HepG2 (cell line): ENCODE results near the gene DUS2. TPM values are rescaled to one million over a fixed set of nuclear protein-coding genes. Genes with fewer than 3 reads are reported as not detected.

ENCODE experiments used
- ATAC-seq: fragments of 200-7000 bp; cut with Tn5 transposase; 3 replicates; pipeline ENCODE4 v1.9.1; 2020; ENCODE audit warnings: mild to moderate bottlenecking, moderate library complexity
- BruUV-seq: library from RNA; stranded (reverse); fragments of 400-500 nt; replicated peaks from 2 replicates; lab custom pipeline; 2021; lab: Mats Ljungman, UMichigan
- CTCF ChIA-PET: fragments of 300-600 bp; formaldehyde crosslinking; extraction: SDS; loops from one replicate; lab custom pipeline; 2021; ENCODE audit warnings: low total read pairs, inconsistent platforms, low intra/inter-chr PET ratio; lab: Yijun Ruan, JAX
- POLR2A ChIA-PET: fragments of 350-600 bp; sonication (Branson Sonifier 250); formaldehyde crosslinking; loops from one replicate; lab custom pipeline; 2020; ENCODE audit warnings: antibody characterized with exemption, inconsistent platforms; lab: Yijun Ruan, JAX
- DNase-seq: peaks from one replicate; pipeline ENCODE4 v3.0.0-alpha.2; 2015; ENCODE audit warnings: low spot score
- FAIRE-seq: peaks from 3 replicates; lab custom pipeline; 2011; peaks lifted over from hg19 to GRCh38; lab: Jason Lieb, UNC
- H2AFZ ChIP-seq: one replicate; pipeline ENCODE4 v1.6.1; 2011; ENCODE audit warnings: low read length, inconsistent platforms
- H3K27ac ChIP-seq: fragments of 300-600 bp; 3 replicates; pipeline ENCODE4 v1.8.0; 2011; ENCODE audit warnings: mixed run types, mild to moderate bottlenecking, mixed read lengths, low read length, inconsistent platforms; ENCODE audit not compliant: insufficient read depth; ENCODE audit errors: extremely low read length
- H3K27me3 ChIP-seq, 2 experiments: fragments of 200-600 bp in 1 of 2; 2 replicates in 1 of 2; 3 replicates in 1 of 2; pipeline versions ENCODE4 v1.6.0 to v1.8.0; 2011; ENCODE audit warnings: low read length in 2 of 2, mild to moderate bottlenecking in 2 of 2, moderate library complexity in 2 of 2, inconsistent platforms in 1 of 2; ENCODE audit not compliant: insufficient read depth in 2 of 2, control insufficient read depth in 1 of 2
- H3K36me3 ChIP-seq, 2 experiments: fragments of 200-600 bp in 1 of 2; replicated peaks in 1 of 2; 2 replicates in 1 of 2; 3 replicates in 1 of 2; pipeline versions ENCODE4 v1.5.1 to v1.8.0; 2011; ENCODE audit warnings: low read length in 2 of 2, inconsistent platforms in 1 of 2; ENCODE audit not compliant: insufficient read depth in 2 of 2, control insufficient read depth in 1 of 2
- H3K4me1 ChIP-seq: 2 replicates; pipeline ENCODE4 v1.5.1; 2012; ENCODE audit warnings: low read length, inconsistent platforms; ENCODE audit not compliant: insufficient read depth
- H3K4me2 ChIP-seq: 2 replicates; pipeline ENCODE4 v1.6.0; 2011; ENCODE audit warnings: low read depth, low read length, inconsistent platforms
- H3K4me3 ChIP-seq, 3 experiments: fragments of 200-600 bp in 1 of 3; sonication (generic), shearing (Covaris generic) in 1 of 3; replicated peaks in 1 of 3; 2 replicates each; pipeline ENCODE4 v1.5.1; 2011 to 2016; ENCODE audit warnings: low read length in 3 of 3, inconsistent platforms in 2 of 3, low read depth in 2 of 3, mild to moderate bottlenecking in 2 of 3, control low read depth in 1 of 3, mixed read lengths in 1 of 3; ENCODE audit not compliant: insufficient read depth in 1 of 3
- H3K79me2 ChIP-seq: one replicate; pipeline ENCODE4 v1.6.1; 2011; ENCODE audit warnings: low read length, inconsistent platforms; ENCODE audit not compliant: insufficient read depth
- H3K9ac ChIP-seq: 2 replicates; pipeline ENCODE4 v1.6.0; 2011; ENCODE audit warnings: mild to moderate bottlenecking, low read depth, low read length, inconsistent platforms; ENCODE audit not compliant: insufficient read depth
- H3K9me3 ChIP-seq: 2 replicates; pipeline ENCODE4 v1.5.1; 2012; ENCODE audit warnings: mild to moderate bottlenecking, low read length
- H4K20me1 ChIP-seq: 2 replicates; pipeline ENCODE4 v1.6.0; 2011; ENCODE audit warnings: inconsistent platforms, mild to moderate bottlenecking, low read length, moderate library complexity; ENCODE audit not compliant: insufficient read depth
- AKAP8 ChIP-seq: sonication (generic); formaldehyde crosslinking; IDR thresholded peaks from 2 replicates; pipeline ENCODE4 v1.5.1; 2020; ENCODE audit warnings: mild to moderate bottlenecking, missing genetic modification reagents
- MAFF ChIP-seq: IDR thresholded peaks from 2 replicates; pipeline ENCODE4 v1.6.1; 2011; ENCODE audit warnings: low read depth, low read length, improper control_type of control experiment
- MAFK ChIP-seq, 2 experiments: IDR thresholded peaks in 1 of 2; conservative IDR thresholded peaks in 1 of 2; 2 replicates each; pipeline ENCODE4 v1.6.1; 2011; ENCODE audit warnings: improper control_type of control experiment in 2 of 2, low read length in 2 of 2
- MTA3 ChIP-seq: sonication (generic); formaldehyde crosslinking; IDR thresholded peaks from 2 replicates; pipeline ENCODE4 v1.4.0; 2020; ENCODE audit warnings: missing genetic modification reagents
- SATB2 ChIP-seq: sonication (generic); formaldehyde crosslinking; IDR thresholded peaks from 2 replicates; pipeline ENCODE4 v1.5.0; 2020; ENCODE audit warnings: missing genetic modification reagents
- ZBTB10 ChIP-seq: sonication (generic); formaldehyde crosslinking; IDR thresholded peaks from 2 replicates; pipeline ENCODE4 v1.4.0; 2020; ENCODE audit warnings: missing genetic modification reagents, borderline replicate concordance
- ZFYVE20 ChIP-seq: sonication (generic); formaldehyde crosslinking; IDR thresholded peaks from 2 replicates; pipeline ENCODE4 v1.8.0; 2023; ENCODE audit warnings: low read depth, mild to moderate bottlenecking, moderate library complexity, missing genetic modification reagents, borderline replicate concordance
- ZMYM3 ChIP-seq: sonication (generic); formaldehyde crosslinking; IDR thresholded peaks from 2 replicates; pipeline ENCODE4 v1.5.1; 2020; ENCODE audit warnings: mild to moderate bottlenecking, missing genetic modification reagents
- ZNF446 ChIP-seq: sonication (generic); formaldehyde crosslinking; IDR thresholded peaks from 2 replicates; pipeline ENCODE4 v1.5.0; 2020; ENCODE audit warnings: mild to moderate bottlenecking, missing genetic modification reagents
- ZNF569 ChIP-seq: sonication (generic); formaldehyde crosslinking; IDR thresholded peaks from 2 replicates; pipeline ENCODE4 v1.5.0; 2020; ENCODE audit warnings: mild to moderate bottlenecking, missing genetic modification reagents, moderate library complexity, borderline replicate concordance
- ZNF790 ChIP-seq: sonication (generic); formaldehyde crosslinking; IDR thresholded peaks from 2 replicates; pipeline ENCODE4 v1.8.0; 2022; ENCODE audit warnings: missing genetic modification reagents, mild to moderate bottlenecking, borderline replicate concordance
- WGBS: methylation state at CpG from one replicate; pipeline ENCODE4 v1.1.6; 2017; ENCODE audit warnings: low lambda C conversion rate; 5-methylcytosine and 5-hydroxymethylcytosine counted together
- in situ Hi-C: cut with HindIII; loops from 2 replicates; pipeline ENCODE4 v1.10.0; 2017; ENCODE audit warnings: low pct_unique_long_range_greater_than_20kb; ENCODE audit not compliant: extremely low pct_ligation_motif_present
- intact Hi-C: fragments of 100-400 bp; cut with micrococcal nuclease; formaldehyde crosslinking; loops from one replicate; pipeline ENCODE4 v1.10.0; 2022; ENCODE audit not compliant: unreplicated experiment
- polyA plus RNA-seq, 8 experiments: library from polyadenylated mRNA; depleted of rRNA in 3 of 8; stranded (reverse) in 7 of 8; unstranded in 1 of 8; fragments of >200 nt; fragmentation: Illumina TruSeq in 4 of 8; extraction: Trizol in 4 of 8; gene quantifications; 2 replicates each; pipeline versions ENCODE4 v1.2.1 to v1.2.3, GENCODE V29; 2011 to 2016; ENCODE audit warnings: low read depth in 4 of 8, missing spikeins in 1 of 8, mixed read lengths in 1 of 8; ENCODE audit not compliant: insufficient read depth in 1 of 8
- total RNA-seq, 5 experiments: library from RNA; depleted of rRNA; stranded (reverse); fragments of >200 nt; fragmentation: Illumina TruSeq; extraction: Trizol; gene quantifications; 2 replicates each; pipeline ENCODE4 v1.2.3, GENCODE V29; 2016; ENCODE audit warnings: low read depth in 1 of 5
- TF ChIP-seq, protein P1 (sequence below), 2 experiments: sonication (generic) in 1 of 2; formaldehyde crosslinking in 1 of 2; IDR thresholded peaks; 2 replicates each; pipeline versions ENCODE4 v1.4.0 to v1.6.1; 2018 to 2020; ENCODE audit warnings: missing genetic modification reagents in 2 of 2, borderline replicate concordance in 1 of 2, low read depth in 1 of 2, mild to moderate bottlenecking in 1 of 2, missing biosample characterization in 1 of 2
- TF ChIP-seq, protein P2 (sequence below): sonication (generic); formaldehyde crosslinking; IDR thresholded peaks from 2 replicates; pipeline ENCODE4 v1.4.0; 2020; ENCODE audit warnings: missing genetic modification reagents
- TF ChIP-seq, protein P3 (sequence below): sonication (generic); formaldehyde crosslinking; IDR thresholded peaks from 2 replicates; pipeline ENCODE4 v1.9.0; 2021; ENCODE audit warnings: missing genetic modification reagents, mild to moderate bottlenecking, borderline replicate concordance
- TF ChIP-seq, protein P4 (sequence below): sonication (generic); formaldehyde crosslinking; IDR thresholded peaks from 2 replicates; pipeline ENCODE4 v1.8.1; 2023; ENCODE audit warnings: mild to moderate bottlenecking, moderate library complexity, missing genetic modification reagents

The DUS2 gene
- total and polyA plus RNA-seq, 2 of the 13 experiments (the other 11 are each of a cell fraction or from before 2014, with no cell fraction given): 17.8 to 25.1 TPM

GRCh38 chr16:68086860-68087268, 63.8 kb downstream of the DUS2 start:
- ChIA-PET POLR2A (interaction anchor here (1.8 to 4.3 kb wide), 6 partner anchors 9 to 149 kb away, joined by 8 to 100 read pairs (median 28); partner anchors contain the start of genes DDX28, DUS2 and ESRP2), CTCF (no interaction called here)
- Histone ChIP-seq H3K4me2 (peak overlapping the region; percentile 89), H3K9me3 (no peaks in the 10 kb centered on the region), H3K36me3 (no peaks in the 10 kb centered on the region), H3K4me3 (peak overlapping the region; percentile 90 to 98 (median 94)), H4K20me1 (peaks cover 45% of the 10 kb centered on the region), H3K27ac (peak overlapping the region; percentile 78), H3K27me3 (no peaks in the 10 kb centered on the region; a peak in 1 of 5 replicates), H3K9ac (peak overlapping the region; percentile 93), H3K4me1 (peaks cover 67% of the 10 kb centered on the region), H2AFZ (no peak overlapping the region), H3K79me2 (peaks cover 62% of the 10 kb centered on the region)
- BruUV-seq: no TSS peak
- intact Hi-C loops (loop anchor here (5.0 to 10.0 kb wide), 3 partner anchors 40 to 1062 kb away; partner anchors contain the start of gene CBFB), in situ Hi-C loops (loop anchor here (10.0 kb wide), 2 partner anchors 148 to 248 kb away; partner anchors contain the start of gene ESRP2)
- WGBS: 1% methylated on average over 6 of the region's 6 CpGs
- DNase-seq: no peak
- FAIRE-seq: peak; percentile 23
- no peak for ATAC-seq
- TF ChIP-seq MAFF (peak; percentile 97), ZNF446 (no peak), MAFK (conservative IDR thresholded peaks at IDR 0.05 in 1 of 2, IDR thresholded peaks at IDR 0.05 in 1 of 2; ENCODE audit: low read length in 2 of 2) (peak; percentile 98 to 99), AKAP8 (CRISPR knock-in tag) (no peak), ZMYM3 (CRISPR knock-in tag) (no peak), SATB2 (CRISPR knock-in tag) (0 out of 2 replicates have a peak, but pooled peaks have one; percentile 38), MTA3 (CRISPR knock-in tag) (no peak), ZBTB10 (CRISPR knock-in tag) (no peak), ZNF569 (no peak), ZNF790 (CRISPR knock-in tag) (no peak), ZFYVE20 (CRISPR knock-in tag) (no peak)
- TF ChIP-seq, protein P1, sequence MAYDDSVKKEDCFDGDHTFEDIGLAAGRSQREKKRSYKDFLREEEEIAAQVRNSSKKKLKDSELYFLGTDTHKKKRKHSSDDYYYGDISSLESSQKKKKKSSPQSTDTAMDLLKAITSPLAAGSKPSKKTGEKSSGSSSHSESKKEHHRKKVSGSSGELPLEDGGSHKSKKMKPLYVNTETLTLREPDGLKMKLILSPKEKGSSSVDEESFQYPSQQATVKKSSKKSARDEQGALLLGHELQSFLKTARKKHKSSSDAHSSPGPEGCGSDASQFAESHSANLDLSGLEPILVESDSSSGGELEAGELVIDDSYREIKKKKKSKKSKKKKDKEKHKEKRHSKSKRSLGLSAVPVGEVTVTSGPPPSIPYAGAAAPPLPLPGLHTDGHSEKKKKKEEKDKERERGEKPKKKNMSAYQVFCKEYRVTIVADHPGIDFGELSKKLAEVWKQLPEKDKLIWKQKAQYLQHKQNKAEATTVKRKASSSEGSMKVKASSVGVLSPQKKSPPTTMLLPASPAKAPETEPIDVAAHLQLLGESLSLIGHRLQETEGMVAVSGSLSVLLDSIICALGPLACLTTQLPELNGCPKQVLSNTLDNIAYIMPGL (CRISPR knock-in tag; IDR thresholded peaks at IDR 0.05; ENCODE audit: borderline replicate concordance in 1 of 2, low read depth in 1 of 2): no peak
- TF ChIP-seq, protein P2, sequence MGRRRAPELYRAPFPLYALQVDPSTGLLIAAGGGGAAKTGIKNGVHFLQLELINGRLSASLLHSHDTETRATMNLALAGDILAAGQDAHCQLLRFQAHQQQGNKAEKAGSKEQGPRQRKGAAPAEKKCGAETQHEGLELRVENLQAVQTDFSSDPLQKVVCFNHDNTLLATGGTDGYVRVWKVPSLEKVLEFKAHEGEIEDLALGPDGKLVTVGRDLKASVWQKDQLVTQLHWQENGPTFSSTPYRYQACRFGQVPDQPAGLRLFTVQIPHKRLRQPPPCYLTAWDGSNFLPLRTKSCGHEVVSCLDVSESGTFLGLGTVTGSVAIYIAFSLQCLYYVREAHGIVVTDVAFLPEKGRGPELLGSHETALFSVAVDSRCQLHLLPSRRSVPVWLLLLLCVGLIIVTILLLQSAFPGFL: no peak
- TF ChIP-seq, protein P3, sequence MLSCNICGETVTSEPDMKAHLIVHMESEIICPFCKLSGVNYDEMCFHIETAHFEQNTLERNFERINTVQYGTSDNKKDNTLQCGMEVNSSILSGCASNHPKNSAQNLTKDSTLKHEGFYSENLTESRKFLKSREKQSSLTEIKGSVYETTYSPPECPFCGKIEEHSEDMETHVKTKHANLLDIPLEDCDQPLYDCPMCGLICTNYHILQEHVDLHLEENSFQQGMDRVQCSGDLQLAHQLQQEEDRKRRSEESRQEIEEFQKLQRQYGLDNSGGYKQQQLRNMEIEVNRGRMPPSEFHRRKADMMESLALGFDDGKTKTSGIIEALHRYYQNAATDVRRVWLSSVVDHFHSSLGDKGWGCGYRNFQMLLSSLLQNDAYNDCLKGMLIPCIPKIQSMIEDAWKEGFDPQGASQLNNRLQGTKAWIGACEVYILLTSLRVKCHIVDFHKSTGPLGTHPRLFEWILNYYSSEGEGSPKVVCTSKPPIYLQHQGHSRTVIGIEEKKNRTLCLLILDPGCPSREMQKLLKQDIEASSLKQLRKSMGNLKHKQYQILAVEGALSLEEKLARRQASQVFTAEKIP (CRISPR knock-in tag): no peak
- TF ChIP-seq, protein P4, sequence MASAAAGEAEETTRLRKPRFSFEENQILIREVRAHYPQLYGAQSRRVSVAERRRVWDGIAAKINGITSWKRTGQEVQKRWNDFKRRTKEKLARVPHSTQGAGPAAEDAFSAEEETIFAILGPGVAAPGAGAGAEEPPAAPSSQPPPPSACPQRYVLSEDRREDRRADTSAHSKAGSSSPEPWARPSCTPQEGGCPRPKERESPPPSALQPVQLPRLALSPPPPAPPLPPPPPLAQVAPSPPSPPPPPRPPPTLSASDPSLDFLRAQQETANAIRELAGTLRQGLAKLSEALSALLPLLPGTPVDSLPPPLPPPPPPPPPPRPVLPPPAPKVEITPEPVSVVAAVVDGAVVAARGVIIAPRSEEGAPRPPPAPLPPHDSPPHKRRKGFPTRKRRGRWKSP (CRISPR knock-in tag): 0 out of 2 replicates have a peak, but pooled peaks have one; percentile 2
